Mucosa of stomach (tissue), 1 donor: ENCODE measurements around the gene PHKG2.

Experiments used
- H3K27me3 ChIP-seq: one replicate; pipeline ENCODE4 v1.7.0; 2013; ENCODE audit warnings: mild to moderate bottlenecking, low read length; ENCODE audit not compliant: control insufficient read depth, insufficient read depth
- H3K36me3 ChIP-seq: one replicate; pipeline ENCODE4 v1.7.0; 2013; ENCODE audit warnings: low read length; ENCODE audit not compliant: control insufficient read depth, insufficient read depth
- H3K4me1 ChIP-seq: one replicate; pipeline ENCODE4 v1.7.0; 2013; ENCODE audit warnings: mild to moderate bottlenecking, low read length; ENCODE audit not compliant: control insufficient read depth, insufficient read depth
- H3K4me3 ChIP-seq: one replicate; pipeline ENCODE4 v1.7.0; 2013; ENCODE audit warnings: low read length
- H3K9ac ChIP-seq: one replicate; pipeline ENCODE4 v1.7.0; 2013; ENCODE audit warnings: mild to moderate bottlenecking, low read length, moderate library complexity
- H3K9me3 ChIP-seq: one replicate; pipeline ENCODE4 v1.7.0; 2013; ENCODE audit warnings: mild to moderate bottlenecking, low read length, moderate library complexity; ENCODE audit not compliant: control insufficient read depth
- donor health status: Pancreatic carcinoma.

Gene PHKG2

DNA sequence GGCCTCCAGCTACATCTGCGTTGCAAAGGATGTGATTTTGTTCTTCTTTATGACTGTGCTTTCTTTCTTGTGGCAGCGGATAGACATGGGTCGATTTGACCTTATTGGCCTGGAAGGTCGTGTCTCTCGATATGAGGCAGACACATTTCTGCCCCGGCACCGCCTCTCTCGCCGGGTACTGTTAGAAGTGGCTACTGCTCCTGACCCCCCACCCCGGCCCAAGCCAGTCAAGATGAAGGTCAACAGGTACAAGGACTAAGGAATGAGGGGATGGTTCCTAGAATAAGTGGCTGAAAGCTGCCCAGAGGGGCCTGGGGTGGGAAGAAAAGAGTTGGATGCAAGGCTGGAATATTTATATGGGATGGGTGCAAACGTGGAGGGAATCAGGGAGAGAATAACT lies 28.1 kb upstream of the PHKG2 start:
- Histone ChIP-seq H3K27me3 (no peaks in the 10 kb centered on the region), H3K4me1 (no peaks in the 10 kb centered on the region), H3K9me3 (no peaks in the 10 kb centered on the region), H3K9ac (no peak overlapping the region), H3K4me3 (no peak overlapping the region), H3K36me3 (peaks cover 45% of the 10 kb centered on the region)

DNA sequence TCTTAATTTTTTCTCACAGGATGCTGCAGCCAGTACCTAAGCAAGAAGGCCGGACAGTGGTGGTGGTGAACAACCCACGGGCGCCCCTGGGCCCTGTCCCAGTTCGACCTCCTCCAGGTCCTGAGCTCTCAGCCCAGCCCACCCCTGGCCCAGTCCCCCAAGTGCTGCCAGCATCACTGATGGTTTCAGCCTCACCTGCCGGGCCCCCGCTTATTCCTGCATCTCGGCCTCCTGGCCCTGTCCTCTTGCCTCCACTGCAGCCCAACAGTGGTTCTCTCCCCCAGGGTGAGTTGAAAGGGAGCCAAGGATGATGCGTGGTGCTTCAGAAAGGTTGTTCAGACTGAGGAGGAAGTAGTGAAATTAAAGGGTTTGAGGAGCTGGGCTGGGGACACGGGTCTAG lies 27.5 kb upstream of the PHKG2 start:
- no peaks in the 10 kb centered on the region for H3K9me3 ChIP-seq
- H3K27me3 ChIP-seq = no peaks in the 10 kb centered on the region
- H3K4me3 ChIP-seq = no peak overlapping the region
- no peak overlapping the region for H3K9ac ChIP-seq
- peaks cover 43% of the 10 kb centered on the region for H3K36me3 ChIP-seq
- no peaks in the 10 kb centered on the region for H3K4me1 ChIP-seq

DNA sequence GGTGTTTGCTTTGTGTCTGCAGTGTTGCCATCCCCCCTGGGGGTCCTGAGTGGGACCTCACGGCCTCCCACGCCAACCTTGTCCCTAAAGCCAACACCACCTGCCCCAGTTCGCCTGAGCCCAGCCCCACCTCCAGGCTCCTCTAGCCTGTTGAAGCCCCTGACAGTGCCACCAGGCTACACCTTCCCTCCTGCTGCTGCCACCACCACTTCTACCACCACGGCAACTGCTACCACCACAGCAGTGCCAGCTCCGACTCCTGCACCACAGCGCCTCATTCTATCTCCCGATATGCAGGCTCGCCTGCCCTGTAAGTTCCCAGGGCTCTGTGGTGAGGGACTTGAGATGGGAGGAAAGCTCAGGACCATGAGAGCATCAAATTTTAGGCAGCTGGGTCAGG lies 27.1 kb upstream of the PHKG2 start:
- H3K36me3 ChIP-seq = peaks cover 38% of the 10 kb centered on the region

DNA sequence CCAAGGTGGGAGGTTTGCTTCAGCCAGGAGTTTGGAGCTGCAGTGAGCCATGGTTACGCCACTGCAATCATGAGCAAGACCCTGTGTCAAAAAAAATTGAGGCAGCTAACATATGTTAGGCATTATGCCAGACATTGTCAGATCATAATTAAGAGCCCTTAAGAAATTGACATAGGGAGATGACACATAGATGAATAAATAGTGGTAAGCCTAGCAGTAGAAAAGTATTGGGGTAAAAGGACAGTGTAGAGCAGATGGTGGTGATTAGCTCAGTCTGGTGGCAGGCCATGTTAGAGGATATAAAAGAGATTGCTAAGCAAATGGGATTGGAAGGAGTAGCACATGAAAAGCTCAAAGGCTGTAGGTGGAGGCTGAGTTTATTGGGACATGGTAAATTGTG lies 26.6 kb upstream of the PHKG2 start:
- Histone ChIP-seq H3K9ac (no peak overlapping the region), H3K4me1 (no peaks in the 10 kb centered on the region), H3K9me3 (no peaks in the 10 kb centered on the region), H3K36me3 (peaks cover 34% of the 10 kb centered on the region), H3K27me3 (no peaks in the 10 kb centered on the region), H3K4me3 (no peak overlapping the region)

More for the DNA sequence above, 27.1 kb upstream of the PHKG2 start:
- Histone ChIP-seq H3K9me3 (no peaks in the 10 kb centered on the region), H3K4me3 (no peak overlapping the region), H3K27me3 (no peaks in the 10 kb centered on the region), H3K4me1 (no peaks in the 10 kb centered on the region), H3K9ac (no peak overlapping the region)

DNA sequence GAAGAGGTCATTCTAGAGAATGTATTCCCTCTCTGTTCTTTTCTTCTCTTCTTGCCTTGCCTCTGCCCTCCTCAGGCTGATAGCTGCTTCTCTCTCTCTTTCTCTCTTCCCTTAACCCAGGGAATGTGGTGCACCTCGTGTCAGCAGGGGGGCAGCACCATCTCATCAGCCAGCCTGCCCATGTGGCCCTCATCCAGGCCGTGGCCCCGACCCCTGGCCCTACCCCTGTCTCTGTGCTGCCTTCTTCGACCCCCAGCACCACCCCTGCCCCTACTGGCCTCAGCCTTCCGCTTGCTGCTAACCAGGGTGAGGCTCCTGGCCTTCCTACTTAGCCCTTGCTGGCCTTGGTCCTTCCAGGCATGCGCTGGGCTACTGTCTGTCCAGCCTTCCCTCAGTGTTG lies 25.8 kb upstream of the PHKG2 start:
- Histone ChIP-seq H3K9ac (no peak overlapping the region), H3K4me3 (no peak overlapping the region), H3K27me3 (no peaks in the 10 kb centered on the region), H3K4me1 (no peaks in the 10 kb centered on the region), H3K36me3 (peaks cover 34% of the 10 kb centered on the region), H3K9me3 (no peaks in the 10 kb centered on the region)

DNA sequence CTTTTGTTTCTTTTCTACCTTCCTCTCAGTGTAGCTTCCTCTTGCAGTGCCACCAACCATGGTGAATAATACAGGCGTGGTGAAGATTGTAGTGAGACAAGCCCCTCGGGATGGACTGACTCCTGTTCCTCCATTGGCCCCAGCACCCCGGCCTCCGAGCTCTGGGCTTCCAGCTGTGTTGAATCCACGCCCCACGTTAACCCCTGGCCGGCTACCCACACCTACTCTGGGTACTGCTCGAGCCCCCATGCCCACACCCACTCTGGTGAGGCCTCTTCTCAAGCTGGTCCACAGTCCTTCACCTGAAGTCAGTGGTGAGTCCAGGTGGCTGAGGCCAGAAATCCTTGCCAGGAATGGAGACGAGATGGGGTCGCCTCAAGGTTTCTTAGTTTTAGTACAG lies 25.3 kb upstream of the PHKG2 start:
- H3K4me1 ChIP-seq = no peaks in the 10 kb centered on the region
- H3K9me3 ChIP-seq = no peaks in the 10 kb centered on the region
- peaks cover 34% of the 10 kb centered on the region for H3K36me3 ChIP-seq
- no peaks in the 10 kb centered on the region for H3K27me3 ChIP-seq
- no peak overlapping the region for H3K9ac ChIP-seq
- H3K4me3 ChIP-seq = no peak overlapping the region

DNA sequence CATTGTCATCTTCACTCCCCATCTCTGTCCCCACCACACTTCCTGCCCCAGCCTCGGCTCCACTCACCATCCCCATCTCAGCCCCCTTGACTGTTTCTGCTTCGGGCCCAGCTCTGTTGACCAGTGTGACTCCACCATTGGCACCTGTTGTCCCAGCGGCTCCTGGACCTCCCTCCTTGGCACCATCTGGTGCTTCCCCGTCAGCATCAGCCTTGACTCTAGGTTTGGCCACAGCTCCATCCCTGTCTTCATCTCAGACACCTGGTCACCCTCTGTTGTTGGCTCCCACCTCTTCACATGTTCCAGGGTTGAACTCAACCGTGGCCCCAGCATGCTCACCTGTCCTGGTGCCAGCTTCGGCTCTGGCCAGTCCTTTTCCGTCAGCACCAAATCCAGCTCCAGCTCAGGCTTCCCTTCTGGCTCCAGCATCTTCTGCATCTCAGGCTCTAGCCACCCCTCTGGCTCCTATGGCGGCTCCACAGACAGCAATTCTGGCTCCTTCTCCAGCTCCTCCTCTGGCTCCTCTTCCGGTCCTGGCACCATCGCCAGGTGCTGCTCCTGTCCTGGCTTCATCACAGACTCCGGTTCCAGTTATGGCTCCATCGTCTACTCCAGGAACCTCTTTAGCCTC lies 24.4 kb upstream of the PHKG2 start:
- no peaks in the 10 kb centered on the region for H3K4me1 ChIP-seq
- no peaks in the 10 kb centered on the region for H3K27me3 ChIP-seq
- H3K36me3 ChIP-seq = peaks cover 36% of the 10 kb centered on the region
- H3K9ac ChIP-seq = no peak overlapping the region
- no peak overlapping the region for H3K4me3 ChIP-seq
- H3K9me3 ChIP-seq = no peaks in the 10 kb centered on the region

DNA sequence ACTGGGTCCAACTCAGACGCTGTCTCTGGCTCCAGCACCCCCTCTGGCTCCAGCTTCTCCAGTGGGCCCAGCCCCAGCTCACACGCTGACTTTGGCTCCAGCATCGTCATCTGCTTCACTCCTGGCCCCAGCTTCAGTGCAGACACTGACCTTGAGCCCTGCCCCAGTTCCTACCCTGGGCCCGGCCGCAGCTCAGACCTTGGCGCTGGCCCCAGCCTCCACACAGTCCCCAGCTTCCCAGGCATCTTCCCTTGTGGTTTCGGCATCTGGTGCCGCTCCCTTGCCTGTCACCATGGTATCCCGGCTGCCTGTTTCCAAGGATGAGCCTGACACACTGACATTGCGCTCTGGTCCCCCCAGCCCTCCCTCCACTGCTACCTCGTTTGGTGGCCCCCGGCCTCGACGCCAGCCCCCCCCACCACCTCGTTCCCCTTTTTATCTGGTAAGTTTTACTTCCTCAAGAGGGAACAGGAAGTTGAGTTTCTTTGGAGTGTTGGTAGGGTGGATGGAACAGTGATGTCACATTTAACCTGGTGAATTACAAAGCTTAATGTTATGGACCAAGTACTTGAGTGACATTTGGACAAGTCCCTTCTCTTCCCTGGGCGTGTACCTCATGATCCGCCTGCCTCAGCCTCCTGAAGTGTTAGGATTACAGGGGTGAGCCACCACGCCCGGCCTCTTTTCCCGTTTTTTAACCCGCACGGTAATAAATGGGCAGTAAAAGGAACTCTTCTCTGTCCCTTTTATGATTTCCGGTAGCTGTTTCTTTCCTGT lies 23.4 kb upstream of the PHKG2 start:
- H3K4me1 ChIP-seq = no peaks in the 10 kb centered on the region
- peaks cover 41% of the 10 kb centered on the region for H3K36me3 ChIP-seq
- no peaks in the 10 kb centered on the region for H3K27me3 ChIP-seq
- no peak overlapping the region for H3K4me3 ChIP-seq
- H3K9me3 ChIP-seq = no peaks in the 10 kb centered on the region
- no peak overlapping the region for H3K9ac ChIP-seq

DNA sequence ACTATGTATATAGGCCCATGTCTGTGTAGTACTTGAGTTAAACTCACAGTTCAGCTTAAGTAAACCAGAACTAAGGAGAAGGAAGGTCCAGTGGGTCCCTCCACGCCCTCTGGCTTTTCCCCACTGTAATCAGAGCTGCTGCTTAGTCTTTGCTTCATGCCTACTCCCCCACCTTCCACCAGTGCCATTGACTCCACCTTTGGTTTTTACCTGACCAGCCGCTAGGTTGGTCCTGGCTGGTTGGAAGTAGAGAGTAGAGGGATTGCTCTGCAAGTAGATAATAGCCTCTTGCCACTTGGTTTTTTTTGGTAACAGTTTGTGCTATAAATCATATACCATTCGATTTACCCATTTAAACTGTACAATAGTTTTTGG lies 22.8 kb upstream of the PHKG2 start:
- no peaks in the 10 kb centered on the region for H3K9me3 ChIP-seq
- peaks cover 35% of the 10 kb centered on the region for H3K36me3 ChIP-seq
- no peaks in the 10 kb centered on the region for H3K27me3 ChIP-seq
- no peaks in the 10 kb centered on the region for H3K4me1 ChIP-seq
- no peak overlapping the region for H3K4me3 ChIP-seq
- H3K9ac ChIP-seq = no peak overlapping the region

DNA sequence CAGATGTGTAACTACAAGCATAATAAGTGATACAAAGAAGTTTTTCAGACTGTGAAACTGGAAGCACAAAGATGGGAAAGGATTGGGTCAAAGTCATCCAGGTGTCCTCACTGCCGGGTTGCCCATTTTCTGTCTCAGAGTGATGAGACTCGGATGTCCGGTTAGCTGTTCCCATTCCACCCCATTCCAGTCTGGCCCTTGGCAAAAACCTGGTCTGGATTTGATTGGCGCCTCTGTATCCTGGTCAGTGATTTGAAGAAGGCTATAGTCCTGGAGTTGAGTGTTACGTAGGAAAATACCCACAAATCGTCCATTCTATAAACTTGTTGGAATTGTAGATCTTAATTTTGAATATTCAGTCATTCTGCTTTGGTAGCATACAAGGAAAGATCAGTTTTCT lies 19.9 kb upstream of the PHKG2 start:
- Histone ChIP-seq H3K4me3 (no peak overlapping the region), H3K9ac (no peak overlapping the region), H3K27me3 (no peaks in the 10 kb centered on the region), H3K9me3 (no peaks in the 10 kb centered on the region), H3K36me3 (peaks cover 18% of the 10 kb centered on the region), H3K4me1 (no peaks in the 10 kb centered on the region)

DNA sequence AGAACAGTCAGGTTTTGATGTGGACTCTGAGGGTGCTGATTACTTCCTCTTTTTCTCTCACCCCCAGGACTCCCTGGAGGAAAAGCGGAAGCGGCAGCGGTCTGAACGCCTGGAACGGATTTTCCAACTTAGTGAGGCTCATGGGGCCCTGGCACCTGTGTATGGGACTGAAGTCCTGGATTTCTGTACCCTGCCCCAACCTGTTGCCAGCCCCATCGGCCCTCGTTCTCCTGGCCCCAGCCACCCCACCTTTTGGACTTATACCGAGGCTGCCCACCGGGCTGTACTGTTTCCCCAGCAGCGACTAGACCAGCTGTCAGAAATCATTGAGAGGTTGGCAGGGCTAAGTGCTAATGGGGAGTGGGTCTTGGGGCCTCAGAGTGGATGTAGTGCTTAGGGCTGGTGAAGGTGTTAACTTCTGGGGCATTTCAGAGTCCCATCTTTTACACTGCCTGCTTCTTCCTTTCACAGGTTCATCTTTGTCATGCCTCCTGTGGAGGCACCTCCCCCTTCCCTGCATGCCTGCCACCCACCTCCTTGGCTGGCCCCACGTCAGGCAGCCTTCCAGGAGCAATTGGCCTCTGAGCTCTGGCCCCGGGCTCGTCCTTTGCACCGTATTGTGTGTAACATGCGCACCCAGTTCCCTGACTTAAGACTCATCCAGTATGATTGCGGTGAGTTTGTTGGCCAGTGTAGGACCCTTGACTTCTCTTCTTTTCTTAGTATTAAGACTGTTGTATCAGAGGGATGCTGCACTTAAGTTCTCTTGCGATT lies 19.1 kb upstream of the PHKG2 start:
- H3K36me3 ChIP-seq = peaks cover 18% of the 10 kb centered on the region
- no peaks in the 10 kb centered on the region for H3K4me1 ChIP-seq
- no peaks in the 10 kb centered on the region for H3K27me3 ChIP-seq
- H3K4me3 ChIP-seq = no peak overlapping the region
- no peak overlapping the region for H3K9ac ChIP-seq
- H3K9me3 ChIP-seq = no peaks in the 10 kb centered on the region

DNA sequence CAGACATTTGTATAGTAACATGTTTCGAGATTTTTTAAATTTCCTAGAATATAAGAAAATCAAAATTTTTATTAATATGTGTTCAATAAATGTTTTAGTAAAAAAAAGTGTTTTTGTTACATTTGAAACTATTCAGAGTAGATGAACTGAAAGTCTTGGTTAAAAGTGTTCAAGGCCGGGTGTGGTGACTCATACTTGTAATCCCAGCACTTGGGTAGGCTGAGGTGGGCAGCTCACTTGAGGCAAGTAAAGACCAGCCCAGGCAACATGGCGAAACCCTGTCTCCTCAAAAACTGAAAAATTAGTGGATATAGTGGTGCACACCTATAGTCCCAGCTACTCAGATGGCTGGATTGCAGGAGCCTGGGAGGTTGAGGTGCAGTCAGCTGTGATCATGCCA lies 16.8 kb upstream of the PHKG2 start:
- Histone ChIP-seq H3K9ac (no peak overlapping the region), H3K4me3 (no peak overlapping the region), H3K4me1 (no peaks in the 10 kb centered on the region), H3K36me3 (peaks cover 28% of the 10 kb centered on the region), H3K27me3 (no peaks in the 10 kb centered on the region), H3K9me3 (no peaks in the 10 kb centered on the region)
